ENCODE measurements around the gene OBSCN. TPM values are rescaled to one million over a fixed set of nuclear protein-coding genes. Genes with fewer than 3 reads are reported as not detected.
A peak's percentile ranks its signal among the peaks of the same experiment; 100 is the strongest.

OBSCN gene
- total RNA-seq, 1 experiment from 2014 or later: 33.3 TPM

DNA sequence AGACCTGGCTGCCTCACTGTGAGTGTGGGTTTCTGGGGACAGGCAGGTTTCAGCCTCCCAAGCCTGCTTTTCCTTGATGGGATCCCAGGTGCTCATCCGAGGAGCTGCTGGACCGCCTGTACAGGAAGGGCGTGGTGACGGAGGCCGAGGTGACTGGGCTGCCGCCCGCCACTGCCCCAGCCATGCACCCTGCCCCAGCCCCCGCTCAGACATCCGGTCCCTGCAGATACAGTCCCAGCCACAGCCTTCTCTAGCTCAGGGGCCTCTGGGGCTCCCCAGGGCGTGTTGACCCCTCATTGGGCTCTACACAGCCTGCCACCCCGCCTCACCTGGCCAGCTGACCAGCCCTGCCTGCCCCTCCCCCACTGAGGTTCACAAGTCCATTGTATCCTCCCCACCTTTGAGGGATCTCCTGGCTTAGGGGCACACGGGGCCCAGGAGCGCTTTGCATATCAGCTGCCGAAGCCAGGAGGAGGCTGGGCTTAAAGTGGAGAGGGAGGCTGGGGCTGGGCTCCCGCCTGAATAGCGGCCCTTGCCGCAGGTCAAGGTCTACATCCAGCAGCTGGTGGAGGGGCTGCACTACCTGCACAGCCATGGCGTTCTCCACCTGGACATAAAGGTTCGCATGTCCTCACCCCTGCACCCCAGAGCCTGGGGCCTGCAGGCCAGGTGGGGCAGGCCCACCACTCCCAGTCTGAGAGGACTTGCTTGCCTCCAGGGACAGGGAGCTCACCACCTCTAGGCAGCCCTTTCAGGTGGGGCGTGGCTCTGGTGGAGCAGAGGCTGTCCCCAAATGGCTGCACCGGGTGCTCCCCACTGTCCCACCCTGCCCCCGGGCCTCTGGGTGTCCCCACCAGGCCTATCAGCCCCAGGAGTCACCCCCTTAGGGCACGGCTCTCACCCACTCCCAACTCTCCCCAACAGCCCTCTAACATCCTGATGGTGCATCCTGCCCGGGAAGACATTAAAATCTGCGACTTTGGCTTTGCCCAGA lies 160.3 kb downstream of the OBSCN start:
- no CpG with 5 or more reads among the region's 25 CpGs for WGBS (ENCODE audit: extremely low coverage, insufficient read length, low lambda C conversion rate)
- H3K4ac ChIP-seq (ENCODE audit: low read depth, low read length): no peak overlapping the region
- no peak overlapping the region for H2BK15ac ChIP-seq (ENCODE audit: low read depth, low read length)
- H3K36me3 Mint-ChIP-seq (ENCODE audit: insufficient read depth in 1 of 3, low read depth in 3 of 3): no peaks in the 10 kb centered on the region
- H3K79me1 ChIP-seq (ENCODE audit: insufficient read depth, low read depth, low read length, poor library complexity, severe bottlenecking): no peaks in the 10 kb centered on the region
- H2BK120ac ChIP-seq (ENCODE audit: low read depth, low read length, poor library complexity, severe bottlenecking): no peak overlapping the region
- H3K18ac ChIP-seq (ENCODE audit: insufficient read length, low read depth, low read length): no peak overlapping the region
- peaks cover 5% of the 10 kb centered on the region for H3K27me3 Mint-ChIP-seq (ENCODE audit: low read depth)
- no peak overlapping the region for H3K27ac ChIP-seq (ENCODE audit: insufficient read length, low read depth, low read length)
- peak overlapping the region in 1 of 2 experiments; percentile 55; a peak in 1 of 5 replicates for H3K4me3 Mint-ChIP-seq
- no peak overlapping the region for H2AFZ ChIP-seq (ENCODE audit: low read length)
- H3K4me1 Mint-ChIP-seq: peaks cover 3 to 11% of the 10 kb centered on the region in 2 experiments; a peak in 2 of 4 replicates
- H3K79me2 ChIP-seq (ENCODE audit: insufficient read depth, low read length): no peaks in the 10 kb centered on the region
- peak; percentile 50 for DNase-seq
- no peak overlapping the region for H2BK5ac ChIP-seq (ENCODE audit: insufficient read length, low read length)
- no peak overlapping the region for H4K5ac ChIP-seq (ENCODE audit: insufficient read length, low read depth, low read length)
- no peak overlapping the region for H3K14ac ChIP-seq (ENCODE audit: insufficient read depth, low read length)
- H3K23me2 ChIP-seq (ENCODE audit: insufficient read length, low read depth, low read length, poor library complexity, severe bottlenecking): no peaks in the 10 kb centered on the region
- H3K9me3 Mint-ChIP-seq: no peaks in the 10 kb centered on the region
- H3K27ac Mint-ChIP-seq: peak overlapping the region in 1 of 3 experiments; percentile 23; a peak in 1 of 7 replicates
- H3K27me3 ChIP-seq (ENCODE audit: insufficient read depth, low read length): no peaks in the 10 kb centered on the region; the same call in 1 of the 2 replicates
- no peak overlapping the region for H3T11ph ChIP-seq (ENCODE audit: low read length)
- H3K56ac ChIP-seq (ENCODE audit: insufficient read length, low read depth, low read length): no peak overlapping the region
- H4K8ac ChIP-seq (replicated peaks; ENCODE audit: insufficient read length, low read depth, low read length): no peak overlapping the region
- no peak overlapping the region for H2BK12ac ChIP-seq (ENCODE audit: insufficient read length, low read depth, low read length)
- H2BK20ac ChIP-seq (ENCODE audit: low read depth, low read length, poor library complexity, severe bottlenecking): no peak overlapping the region
- H3K9me3 ChIP-seq (ENCODE audit: control insufficient read depth, low read depth, low read length): no peaks in the 10 kb centered on the region
- H3K9ac ChIP-seq (ENCODE audit: extremely low read depth, insufficient read length, low read length): no peak overlapping the region
- H3K4me1 ChIP-seq (ENCODE audit: insufficient read depth, low read length): no peaks in the 10 kb centered on the region
- TF ChIP-seq, protein P1, sequence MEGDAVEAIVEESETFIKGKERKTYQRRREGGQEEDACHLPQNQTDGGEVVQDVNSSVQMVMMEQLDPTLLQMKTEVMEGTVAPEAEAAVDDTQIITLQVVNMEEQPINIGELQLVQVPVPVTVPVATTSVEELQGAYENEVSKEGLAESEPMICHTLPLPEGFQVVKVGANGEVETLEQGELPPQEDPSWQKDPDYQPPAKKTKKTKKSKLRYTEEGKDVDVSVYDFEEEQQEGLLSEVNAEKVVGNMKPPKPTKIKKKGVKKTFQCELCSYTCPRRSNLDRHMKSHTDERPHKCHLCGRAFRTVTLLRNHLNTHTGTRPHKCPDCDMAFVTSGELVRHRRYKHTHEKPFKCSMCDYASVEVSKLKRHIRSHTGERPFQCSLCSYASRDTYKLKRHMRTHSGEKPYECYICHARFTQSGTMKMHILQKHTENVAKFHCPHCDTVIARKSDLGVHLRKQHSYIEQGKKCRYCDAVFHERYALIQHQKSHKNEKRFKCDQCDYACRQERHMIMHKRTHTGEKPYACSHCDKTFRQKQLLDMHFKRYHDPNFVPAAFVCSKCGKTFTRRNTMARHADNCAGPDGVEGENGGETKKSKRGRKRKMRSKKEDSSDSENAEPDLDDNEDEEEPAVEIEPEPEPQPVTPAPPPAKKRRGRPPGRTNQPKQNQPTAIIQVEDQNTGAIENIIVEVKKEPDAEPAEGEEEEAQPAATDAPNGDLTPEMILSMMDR (conservative IDR thresholded peaks at IDR 0.05): no peak
- no peak overlapping the region for H3K4me2 ChIP-seq (ENCODE audit: insufficient read depth, insufficient read length, low read length)
- H4K91ac ChIP-seq (ENCODE audit: insufficient read length, low read depth, low read length): no peak overlapping the region
- no peaks in the 10 kb centered on the region for H4K20me1 ChIP-seq (ENCODE audit: control insufficient read depth, insufficient read depth, insufficient read length)
- no peak overlapping the region for H2AK5ac ChIP-seq (ENCODE audit: insufficient read length, low read length)
- no peak overlapping the region for H3K23ac ChIP-seq (ENCODE audit: insufficient read length, low read depth, low read length)

All from H9 (cell line).